Mesenteric fat pad (tissue), 1 donor: ENCODE measurements around the gene TMEM175. TPM values are rescaled to one million over a fixed set of nuclear protein-coding genes. Genes with fewer than 3 reads are reported as not detected.

ENCODE experiments used
- DNase-seq: peaks from one replicate; pipeline ENCODE4 v3.0.0-alpha.2; 2020; ENCODE audit warnings: low spot score
- total RNA-seq: library from RNA; stranded (reverse); fragmentation: NEBNext Ultra II Directional; extraction: Animal tissue kit (Norgen Biotek cat#: 25700); gene quantifications from one replicate; pipeline ENCODE4 v1.2.1, GENCODE V29; 2021
- donor health status: DM: yes; HTN: yes; CAD: no.

Gene TMEM175
- total RNA-seq, 1 donor from 2014 or later: 27.7 TPM

GRCh38 chr4:957231-957580, 24.9 kb downstream of the TMEM175 start:
- DNase-seq: no peak

DNA sequence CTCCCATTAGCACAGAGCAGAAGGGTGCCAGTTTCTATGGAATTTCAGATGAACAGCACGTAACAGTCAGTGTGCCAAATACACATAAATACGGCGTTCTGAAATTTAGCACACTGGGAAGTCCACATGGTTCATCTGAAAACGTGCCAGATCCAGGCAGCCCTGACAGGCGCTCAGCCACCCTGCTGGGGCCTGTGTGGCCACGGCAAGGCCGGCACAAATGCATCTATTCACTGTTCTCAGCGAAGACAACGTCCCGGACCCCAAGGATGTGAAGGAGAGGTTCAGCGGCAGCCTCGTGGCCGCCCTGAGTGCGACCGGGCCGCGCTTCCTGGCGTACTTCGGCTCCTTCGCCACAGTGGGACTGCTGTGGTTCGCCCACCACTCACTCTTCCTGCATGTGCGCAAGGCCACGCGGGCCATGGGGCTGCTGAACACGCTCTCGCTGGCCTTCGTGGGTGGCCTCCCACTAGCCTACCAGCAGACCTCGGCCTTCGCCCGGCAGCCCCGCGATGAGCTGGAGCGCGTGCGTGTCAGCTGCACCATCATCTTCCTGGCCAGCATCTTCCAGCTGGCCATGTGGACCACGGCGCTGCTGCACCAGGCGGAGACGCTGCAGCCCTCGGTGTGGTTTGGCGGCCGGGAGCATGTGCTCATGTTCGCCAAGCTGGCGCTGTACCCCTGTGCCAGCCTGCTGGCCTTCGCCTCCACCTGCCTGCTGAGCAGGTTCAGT, 25.5 kb downstream of the TMEM175 start:
- no peak for DNase-seq

GRCh38 chr4:958314-958665, 26.0 kb downstream of the TMEM175 start:
- DNase-seq: no peak

DNA sequence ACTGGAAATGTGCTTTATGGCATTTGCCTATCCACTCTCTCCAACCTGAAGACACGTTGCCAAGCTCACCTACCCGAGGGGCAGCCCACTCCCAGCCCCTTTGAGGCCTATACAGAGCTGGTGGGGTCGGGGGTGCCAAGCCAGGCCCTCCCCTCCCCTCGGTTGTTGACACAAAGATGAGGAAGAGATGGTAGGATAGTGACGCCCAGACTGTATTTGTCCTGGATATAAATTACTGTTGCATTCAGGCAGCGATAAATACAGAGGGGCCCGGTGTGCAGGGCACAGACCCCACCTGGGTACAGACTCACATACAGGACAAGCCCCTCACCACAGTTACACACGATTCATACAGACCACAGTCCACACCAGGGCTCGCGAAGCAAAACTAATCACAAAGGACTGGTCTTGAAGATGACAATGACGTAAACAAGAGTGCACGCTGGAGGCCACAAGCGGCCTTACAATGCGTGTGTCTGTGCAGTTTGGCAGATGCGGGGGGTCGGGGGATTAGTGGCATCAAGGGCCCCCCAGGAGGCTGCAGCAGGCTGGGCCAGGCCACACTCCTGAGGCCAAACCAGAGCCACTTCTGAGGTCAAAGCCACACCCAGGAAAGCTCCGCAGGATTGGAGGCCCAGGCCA, 26.6 kb downstream of the TMEM175 start:
- DNase-seq: no peak

DNA sequence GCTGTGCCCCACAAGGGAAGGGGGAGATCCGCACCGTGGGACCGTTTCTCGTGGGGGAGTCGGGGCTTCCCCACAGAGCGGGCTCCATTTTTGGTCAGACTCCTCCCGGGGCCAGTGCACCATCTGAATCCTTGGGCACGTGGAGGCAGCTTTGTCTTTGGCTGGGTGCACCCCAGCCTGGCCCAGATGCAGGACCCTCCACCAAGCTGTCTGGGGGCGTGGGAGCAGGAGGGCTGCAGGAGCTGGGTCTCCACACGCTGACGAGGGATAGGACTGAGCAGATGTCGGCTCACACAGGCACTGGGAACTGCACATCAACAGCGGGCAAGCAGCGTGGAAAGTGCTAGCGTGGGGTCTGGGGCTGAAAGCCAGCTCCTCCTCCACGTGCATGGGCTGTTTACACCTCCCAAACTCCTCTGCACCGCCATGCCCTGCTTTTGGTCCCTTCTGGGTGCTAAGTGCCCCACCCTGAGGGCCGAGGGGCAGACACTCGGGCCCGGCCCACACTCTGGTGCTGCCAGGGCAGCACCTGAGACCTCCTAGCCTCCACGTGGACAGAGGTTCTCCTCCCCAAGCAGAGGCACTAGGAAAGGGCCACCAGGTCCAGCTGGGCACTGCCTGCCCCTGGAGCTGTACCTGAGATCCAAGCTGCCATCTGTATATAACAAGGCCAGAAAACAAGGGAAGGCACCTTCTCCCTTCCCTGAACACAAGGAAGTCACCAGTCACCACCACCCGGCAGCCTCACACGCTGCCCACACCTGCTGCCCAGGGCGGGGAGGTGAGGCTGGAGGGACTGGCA, 27.3 kb downstream of the TMEM175 start:
- DNase-seq: no peak

DNA sequence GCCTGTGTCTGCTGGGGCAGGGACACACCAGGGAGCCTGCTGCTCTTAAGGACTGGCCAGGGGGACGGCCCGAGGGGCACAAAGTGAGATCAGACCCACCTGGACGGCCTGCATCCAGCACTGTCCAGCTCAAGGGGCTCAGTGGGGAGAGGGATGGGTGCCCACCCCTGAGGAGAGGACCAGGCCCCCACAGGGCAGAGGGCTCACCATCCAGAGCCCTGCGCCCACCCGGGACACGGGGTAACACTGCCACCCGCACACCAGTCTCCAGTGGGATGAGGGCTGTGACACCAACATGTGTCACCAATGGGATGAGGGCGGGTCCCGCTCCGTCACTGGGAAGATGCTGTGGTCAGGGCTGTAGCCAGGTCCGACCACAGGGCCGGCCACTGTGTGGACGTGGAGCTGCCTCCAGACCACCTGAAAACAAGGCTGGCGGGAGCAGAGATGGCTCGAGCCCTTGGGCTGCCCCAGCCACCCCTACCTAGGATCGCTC, 27.9 kb downstream of the TMEM175 start:
- DNase-seq: no peak

- no peak for DNase-seq
Observed at GRCh38 chr4:960636-961350, 28.5 kb downstream of the TMEM175 start.

DNA sequence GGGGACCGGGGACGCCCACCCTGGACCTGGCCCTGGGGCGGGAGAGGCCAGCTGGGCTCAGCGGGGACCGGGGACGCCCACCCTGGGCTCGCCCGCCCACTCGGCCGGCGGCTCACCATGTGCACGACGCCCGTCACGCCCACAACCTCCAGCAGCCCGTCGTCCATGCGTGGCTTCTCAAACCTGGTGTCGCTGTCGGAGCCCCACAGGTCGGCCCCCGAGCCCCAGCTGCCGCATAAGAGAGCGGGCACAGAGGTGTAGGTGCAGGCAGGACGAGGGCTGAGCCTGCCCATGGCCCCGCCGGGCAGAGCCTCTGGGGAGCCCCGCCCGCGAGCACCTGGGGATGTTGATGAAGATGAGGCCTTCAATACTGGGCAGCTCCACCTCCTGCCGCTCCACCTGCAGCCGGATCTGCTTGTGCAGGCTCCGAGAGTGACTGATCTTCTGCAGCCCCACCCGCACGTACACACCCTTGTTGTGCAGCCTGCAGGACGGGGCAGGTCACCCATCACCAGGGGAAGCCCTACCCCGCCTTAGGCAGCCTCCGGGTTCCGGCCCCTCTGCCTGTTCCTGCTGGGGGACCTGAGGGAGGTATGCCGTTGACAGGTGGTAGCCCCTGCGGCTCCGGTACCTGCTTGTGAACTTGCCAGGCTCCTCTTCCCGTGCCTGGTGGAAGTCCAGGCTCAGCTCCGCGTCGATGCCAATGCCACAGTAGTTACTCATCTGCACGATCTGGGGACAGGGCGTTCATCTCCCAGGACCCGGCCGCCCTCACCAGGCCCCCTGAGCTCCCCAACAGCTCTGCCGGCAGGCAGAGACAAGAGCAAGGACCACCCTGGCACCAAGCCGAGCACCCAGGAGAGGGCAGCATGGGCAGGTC, 29.3 kb downstream of the TMEM175 start:
- DNase-seq: no peak

GRCh38 chr4:962231-963208, 30.3 kb downstream of the TMEM175 start:
- DNase-seq: no peak

DNA sequence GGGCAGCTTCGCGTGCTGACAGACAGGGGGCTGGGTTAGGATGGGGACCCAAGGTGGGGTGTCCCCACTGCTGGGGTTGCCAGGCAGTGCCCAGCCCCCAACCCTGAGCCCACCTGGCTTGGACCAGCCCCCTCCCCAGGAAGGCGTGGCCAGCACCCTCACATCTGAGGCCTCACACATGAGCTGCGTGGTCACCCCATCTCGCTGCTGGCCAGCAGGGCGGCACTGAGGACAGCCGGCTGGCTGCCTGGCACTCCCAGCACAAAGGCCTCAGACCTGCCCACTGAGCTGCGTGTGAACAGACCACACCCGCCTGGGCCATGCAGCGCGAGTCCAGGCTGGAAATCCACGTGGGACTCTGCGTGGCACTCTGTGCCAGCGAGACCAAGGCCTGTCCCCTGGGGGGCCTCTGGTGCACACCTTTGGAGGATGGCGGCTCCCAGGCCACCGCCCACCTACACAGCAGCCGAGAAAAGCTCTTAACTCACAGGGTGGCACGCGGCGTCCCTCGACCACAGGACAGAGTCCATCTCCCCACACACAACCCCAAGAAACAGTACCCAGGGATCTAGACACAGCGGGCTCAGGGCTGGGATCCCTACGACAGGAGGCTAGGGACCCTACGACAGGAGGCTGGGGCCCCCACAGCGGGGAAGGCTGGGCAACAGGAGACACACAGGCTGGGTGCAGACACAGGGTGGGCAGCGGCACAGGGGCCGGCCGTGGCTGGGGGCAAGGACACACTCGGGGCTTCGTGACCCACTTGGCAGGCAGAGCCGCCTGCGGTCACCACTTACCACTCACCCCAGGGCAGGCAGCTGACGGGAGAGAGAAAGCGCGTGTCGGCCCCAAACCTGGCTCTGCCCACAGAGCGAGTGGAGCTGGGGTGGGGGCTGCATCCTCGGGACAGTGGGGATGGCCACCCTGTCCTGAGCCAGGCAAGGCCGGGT, 31.3 kb downstream of the TMEM175 start:
- DNase-seq: no peak

- DNase-seq: no peak
Observed at GRCh38 chr4:964346-965025, 32.2 kb downstream of the TMEM175 start.

DNA sequence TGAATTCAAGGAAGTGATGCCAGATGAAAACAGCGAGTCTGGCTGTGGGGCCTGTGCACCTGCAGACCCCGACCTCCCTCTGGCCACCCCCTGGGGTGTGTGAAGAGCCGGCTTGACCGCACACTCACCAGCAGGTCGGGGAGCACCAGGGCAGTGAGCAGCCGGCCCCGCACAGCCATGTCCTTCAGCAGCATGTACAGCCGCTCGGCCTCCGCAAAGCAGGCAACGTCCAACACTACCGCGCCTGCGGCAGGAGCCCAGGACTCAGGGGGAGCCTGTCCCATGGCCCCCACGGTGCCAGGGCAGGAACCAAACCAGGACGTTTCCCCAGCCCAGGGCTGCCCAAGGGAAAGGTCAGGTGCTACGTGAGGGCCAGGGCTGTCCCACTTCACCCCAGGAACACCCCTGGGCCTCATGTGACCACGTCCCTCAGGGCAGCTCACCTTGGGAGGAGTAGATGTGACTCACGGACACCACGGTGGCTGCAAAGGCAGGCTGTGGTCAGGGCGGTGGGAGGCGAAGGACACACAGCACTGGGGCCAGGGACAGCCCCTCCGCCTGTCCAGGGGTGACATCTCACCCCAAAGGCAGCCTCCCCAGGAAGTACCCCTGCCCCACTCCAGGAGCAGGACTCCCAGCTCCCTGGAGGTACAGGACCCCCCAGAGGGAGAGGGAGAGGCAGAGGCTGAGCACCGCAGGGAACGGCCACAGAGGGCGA, 32.9 kb downstream of the TMEM175 start:
- no peak for DNase-seq

DNA sequence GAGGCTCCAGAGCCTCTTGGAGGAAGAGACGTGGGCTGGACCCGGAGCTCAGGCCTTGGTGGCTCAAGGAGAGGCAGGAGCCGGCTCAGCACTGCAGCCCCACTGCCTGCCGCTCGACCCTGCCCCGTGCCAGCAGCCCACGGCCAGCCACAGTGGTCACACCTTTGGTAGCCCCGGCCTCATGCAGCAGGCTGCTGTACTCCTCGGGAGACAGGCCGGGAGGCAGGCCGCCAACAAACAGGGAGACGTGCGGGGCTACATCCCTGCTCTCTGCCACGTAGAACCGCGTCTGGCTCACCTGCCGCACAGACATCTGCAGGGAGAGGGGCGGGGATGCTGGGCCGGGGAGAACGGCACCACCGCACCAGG, 33.5 kb downstream of the TMEM175 start:
- DNase-seq: no peak

DNA sequence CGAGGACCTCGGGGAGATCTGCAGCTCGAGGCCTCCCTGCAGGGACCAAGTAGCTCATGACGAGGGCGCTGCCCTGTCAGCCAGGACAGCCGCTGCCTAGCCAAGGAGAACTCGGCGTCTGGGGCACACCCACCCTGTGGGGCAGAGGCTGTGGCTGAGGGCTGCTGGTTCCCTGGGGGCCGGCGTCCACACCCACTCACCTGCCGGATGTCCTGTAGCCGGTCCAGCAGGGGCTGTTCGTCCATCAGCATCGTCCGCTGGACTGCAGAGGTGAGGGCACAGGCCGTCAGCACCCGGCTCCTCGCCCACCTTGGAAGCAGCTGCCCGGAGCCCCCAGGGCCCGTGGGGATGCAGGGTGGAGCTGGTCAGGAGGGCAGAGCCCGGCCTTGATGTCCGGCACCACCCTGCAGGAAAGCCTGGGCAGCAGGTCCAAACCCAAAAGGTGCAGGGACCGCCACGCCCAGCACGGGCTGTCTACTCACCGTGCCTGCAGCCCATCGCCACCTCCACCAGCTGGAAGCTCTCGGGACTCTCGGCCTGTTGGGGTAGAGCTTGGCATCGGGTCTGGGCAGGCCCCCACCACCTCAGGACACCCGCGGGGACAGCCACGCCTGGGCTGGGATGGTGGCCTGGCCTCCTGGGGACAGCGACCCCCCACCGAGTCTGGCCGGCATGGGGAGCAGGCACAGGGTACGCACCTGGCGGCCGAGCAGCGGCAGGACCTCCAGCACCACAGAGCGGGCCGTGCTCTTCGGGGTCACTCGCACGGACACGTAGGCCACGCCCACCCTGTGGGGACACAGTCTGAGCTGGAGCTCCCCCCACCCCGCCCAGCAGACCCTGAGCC, 34.2 kb downstream of the TMEM175 start:
- no peak for DNase-seq

GRCh38 chr4:967113-968104, 35.1 kb downstream of the TMEM175 start:
- DNase-seq: no peak
